DOHH2 (cell line): ENCODE data around the gene SKIC8.

Source experiments
- EZH2phosphoT487 ChIP-seq: fragments of 200-600 bp; sonication (generic); IDR thresholded peaks from 2 replicates; pipeline ENCODE4 v1.6.1; 2017; ENCODE audit warnings: borderline replicate concordance, mild to moderate bottlenecking, antibody characterized with exemption, low read length, moderate library complexity, mixed read lengths
- TF ChIP-seq, protein P1 (sequence below): fragments of 200-600 bp; sonication (generic); IDR thresholded peaks from one replicate; pipeline ENCODE4 v1.5.1; 2014; ENCODE audit warnings: antibody characterized with exemption, mild to moderate bottlenecking, low read depth, low read length; ENCODE audit not compliant: poor library complexity, severe bottlenecking

DNA sequence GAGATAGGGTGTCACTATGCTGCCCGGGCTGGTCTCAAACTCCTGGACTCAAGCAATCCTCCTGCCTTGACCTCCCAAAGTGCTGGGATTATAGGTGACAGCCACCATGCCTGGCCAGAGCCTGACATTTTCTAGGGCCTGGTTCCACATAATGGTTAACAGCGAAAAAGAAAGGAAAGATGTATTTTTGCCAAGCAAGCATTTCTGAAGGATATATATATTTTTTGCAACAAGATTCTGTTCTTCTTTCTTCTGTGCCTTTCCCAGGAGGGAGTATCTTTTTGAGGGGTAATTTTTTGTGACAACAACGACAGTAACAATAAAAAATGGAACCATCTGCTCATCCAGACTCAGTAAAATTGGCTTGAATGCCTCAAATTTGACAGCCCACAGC, 43.4 kb downstream of the SKIC8 start:
- TF ChIP-seq, protein P1, sequence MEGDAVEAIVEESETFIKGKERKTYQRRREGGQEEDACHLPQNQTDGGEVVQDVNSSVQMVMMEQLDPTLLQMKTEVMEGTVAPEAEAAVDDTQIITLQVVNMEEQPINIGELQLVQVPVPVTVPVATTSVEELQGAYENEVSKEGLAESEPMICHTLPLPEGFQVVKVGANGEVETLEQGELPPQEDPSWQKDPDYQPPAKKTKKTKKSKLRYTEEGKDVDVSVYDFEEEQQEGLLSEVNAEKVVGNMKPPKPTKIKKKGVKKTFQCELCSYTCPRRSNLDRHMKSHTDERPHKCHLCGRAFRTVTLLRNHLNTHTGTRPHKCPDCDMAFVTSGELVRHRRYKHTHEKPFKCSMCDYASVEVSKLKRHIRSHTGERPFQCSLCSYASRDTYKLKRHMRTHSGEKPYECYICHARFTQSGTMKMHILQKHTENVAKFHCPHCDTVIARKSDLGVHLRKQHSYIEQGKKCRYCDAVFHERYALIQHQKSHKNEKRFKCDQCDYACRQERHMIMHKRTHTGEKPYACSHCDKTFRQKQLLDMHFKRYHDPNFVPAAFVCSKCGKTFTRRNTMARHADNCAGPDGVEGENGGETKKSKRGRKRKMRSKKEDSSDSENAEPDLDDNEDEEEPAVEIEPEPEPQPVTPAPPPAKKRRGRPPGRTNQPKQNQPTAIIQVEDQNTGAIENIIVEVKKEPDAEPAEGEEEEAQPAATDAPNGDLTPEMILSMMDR: no peak
- TF ChIP-seq EZH2phosphoT487: no peak
